ENCODE results near the gene TMED6. TPM values are rescaled to one million over a fixed set of nuclear protein-coding genes. Genes with fewer than 3 reads are reported as not detected.
"Not testable (repeated sequence)": the region's sequence is repeated elsewhere in the genome, so short reads cannot be mapped to it uniquely, and the experiment has no call there.

The TMED6 gene
- total RNA-seq, 1 experiment from 2014 or later = not detected

- no peak for DNase-seq (ENCODE audit: low spot score)
Observed at GRCh38 chr16:69301861-69302260, 49.7 kb downstream of the TMED6 start.

GRCh38 chr16:69301187-69301586, 50.4 kb downstream of the TMED6 start:
- DNase-seq (ENCODE audit: low spot score) = no peak

- DNase-seq (ENCODE audit: low spot score) = no peak
Observed at GRCh38 chr16:69298261-69298660, 53.3 kb downstream of the TMED6 start.

GRCh38 chr16:69296771-69297170, 54.8 kb downstream of the TMED6 start:
- not testable (repeated sequence) for DNase-seq (ENCODE audit: low spot score)

- no peak for DNase-seq (ENCODE audit: low spot score)
Observed at GRCh38 chr16:69294051-69294450, 57.5 kb downstream of the TMED6 start.

GRCh38 chr16:69293401-69293800, 58.2 kb downstream of the TMED6 start:
- no peak for DNase-seq (ENCODE audit: low spot score)

Other genes with a start within 250 kb of the TMED6 start
- gene HAS3, start 246.1 kb downstream of the TMED6 start, total RNA-seq (2014; rRNA removed; shearing (Covaris generic)) = 0.31 and 0.38 TPM in 2 replicates
- gene CHTF8, start 219.2 kb downstream of the TMED6 start, total RNA-seq (2014; rRNA removed; shearing (Covaris generic)) = 30.5 and 36.0 TPM in 2 replicates
- gene UTP4, start 219.1 kb downstream of the TMED6 start, total RNA-seq (2014; rRNA removed; shearing (Covaris generic)) = 28.0 and 30.9 TPM in 2 replicates
- gene SNTB2, start 164.6 kb downstream of the TMED6 start, total RNA-seq (2014; rRNA removed; shearing (Covaris generic)) = 25.4 and 43.8 TPM in 2 replicates
- 58.0 and 59.3 TPM in 2 replicates for gene VPS4A, start 40.4 kb downstream of the TMED6 start, total RNA-seq (2014; rRNA removed; shearing (Covaris generic))
- 44.3 and 68.4 TPM in 2 replicates for gene PDF, start 21.2 kb downstream of the TMED6 start, total RNA-seq (2014; rRNA removed; shearing (Covaris generic))
- gene COG8, start 12.2 kb downstream of the TMED6 start, total RNA-seq (2014; rRNA removed; shearing (Covaris generic)) = 71.3 and 74.8 TPM in 2 replicates
- 42.0 and 48.2 TPM in 2 replicates for gene NIP7, start 12.0 kb downstream of the TMED6 start, total RNA-seq (2014; rRNA removed; shearing (Covaris generic))
- gene TERF2, start 34.2 kb upstream of the TMED6 start, total RNA-seq (2014; rRNA removed; shearing (Covaris generic)) = 11.7 and 17.5 TPM in 2 replicates
- 213 and 231 TPM in 2 replicates for gene CYB5B, start 72.8 kb upstream of the TMED6 start, total RNA-seq (2014; rRNA removed; shearing (Covaris generic))
- gene NFAT5, start 214.2 kb upstream of the TMED6 start, total RNA-seq (2014; rRNA removed; shearing (Covaris generic)) = 7.7 and 11.1 TPM in 2 replicates